Measurements from ENCODE around the gene CCN6.

DNA sequence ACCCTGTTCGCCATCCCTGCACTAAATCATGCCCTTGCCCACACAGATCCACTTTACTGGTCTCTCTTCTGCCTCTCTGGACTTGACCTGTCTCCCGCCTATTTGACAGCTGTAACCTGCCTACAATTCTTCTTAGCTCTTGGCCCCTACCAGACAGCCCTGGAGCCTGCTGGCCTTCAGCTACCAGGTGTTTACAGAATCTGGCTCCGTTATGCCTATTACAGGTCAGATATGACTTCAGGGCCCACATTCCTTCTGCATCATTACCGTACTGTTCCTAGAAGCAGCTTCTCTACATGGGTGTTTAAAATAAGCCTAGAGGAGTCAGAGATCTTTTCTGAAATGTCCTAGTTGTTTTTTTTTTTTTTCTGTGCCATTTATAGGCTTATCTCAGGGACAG, 45.4 kb upstream of the CCN6 start:
- TF ChIP-seq POLR2A (IDR thresholded peaks at IDR 0.05; ENCODE audit: low read length) (no peak), GATA1 (IDR thresholded peaks at IDR 0.05; ENCODE audit: low read depth, low read length) (no peak)
